GM21717 (cell line): ENCODE measurements around the gene ABCF3.

Source experiments
- ATAC-seq: cut with Tn5 transposase; IDR thresholded peaks from one replicate; pipeline ENCODE4 v1.9.1; 2021; ENCODE audit warnings: mild to moderate bottlenecking, moderate library complexity; ENCODE audit not compliant: unreplicated experiment

ABCF3 gene

GRCh38 chr3:184185461-184186183 is 377 bp upstream of the ABCF3 start:
- ATAC-seq = peak; percentile 81

GRCh38 chr3:184186902-184187207 is 856 bp downstream of the ABCF3 start:
- no peak for ATAC-seq

GRCh38 chr3:184188080-184188479 is 2.1 kb downstream of the ABCF3 start:
- no peak for ATAC-seq

- ATAC-seq = no peak
Observed at GRCh38 chr3:184189421-184189820, 3.4 kb downstream of the ABCF3 start.

- ATAC-seq = no peak
Observed at GRCh38 chr3:184192889-184193288, 6.9 kb downstream of the ABCF3 start.

GRCh38 chr3:184193991-184194539 is 8.1 kb downstream of the ABCF3 start:
- ATAC-seq = no peak

- ATAC-seq = no peak
Observed at GRCh38 chr3:184196536-184196935, 10.5 kb downstream of the ABCF3 start.

GRCh38 chr3:184198509-184198908 is 12.5 kb downstream of the ABCF3 start:
- ATAC-seq = no peak

- no peak for ATAC-seq
Observed at GRCh38 chr3:184200825-184201224, 14.8 kb downstream of the ABCF3 start.

- ATAC-seq = no peak
Observed at GRCh38 chr3:184203526-184203925, 17.5 kb downstream of the ABCF3 start.

- no peak for ATAC-seq
Observed at GRCh38 chr3:184209146-184209923, 23.3 kb downstream of the ABCF3 start.

- ATAC-seq = no peak
Observed at GRCh38 chr3:184211297-184211696, 25.3 kb downstream of the ABCF3 start.

- ATAC-seq = no peak
Observed at GRCh38 chr3:184211718-184212117, 25.7 kb downstream of the ABCF3 start.

- ATAC-seq = no peak
Observed at GRCh38 chr3:184218814-184219213, 32.8 kb downstream of the ABCF3 start.

- no peak for ATAC-seq
Observed at GRCh38 chr3:184222521-184222920, 36.5 kb downstream of the ABCF3 start.

GRCh38 chr3:184223946-184224345 is 37.9 kb downstream of the ABCF3 start:
- no peak for ATAC-seq

- no peak for ATAC-seq
Observed at GRCh38 chr3:184227481-184227935, 41.5 kb downstream of the ABCF3 start.

GRCh38 chr3:184228376-184229137 is 42.6 kb downstream of the ABCF3 start:
- ATAC-seq = no peak

GRCh38 chr3:184229394-184230080 is 43.5 kb downstream of the ABCF3 start, which contains the start of gene VWA5B2:
Gene VWA5B2, plus strand, starts transcription at chr3:184229585. Its CDS starts 944 bp downstream, at chr3:184230529.
- ATAC-seq = peak; percentile 83

GRCh38 chr3:184230081-184230602 is 44.1 kb downstream of the ABCF3 start:
- ATAC-seq = no peak
